Cerebellar nuclear complex (tissue), 1 donor: Measurements from ENCODE around the gene KRTAP20-2.

Experiments used
- DNase-seq, 2 experiments: peaks; one replicate each; lab custom pipeline; 2025; lab: John Stamatoyannopoulos, UW

KRTAP20-2 gene

GRCh38 chr21:30634906-30635305, at the start of gene KRTAP20-2:
TSS of gene KRTAP20-2 (plus strand) at chr21:30635206. CDS start at chr21:30635264, 58 bp downstream.
- no peak for DNase-seq

- DNase-seq: no peak
These were observed 44.7 kb upstream of the KRTAP20-2 start, which contains the start of gene KRTAP22-2 for GRCh38 chr21:30590297-30590696. TSS of gene KRTAP22-2 (minus strand) at chr21:30590397.

- no peak for DNase-seq
These were observed 42.9 kb upstream of the KRTAP20-2 start, which contains the start of gene KRTAP6-3 for GRCh38 chr21:30592140-30592539. TSS of gene KRTAP6-3 (plus strand) at chr21:30592440. CDS start at chr21:30592446, 6 bp downstream.

GRCh38 chr21:30598802-30599201, 36.2 kb upstream of the KRTAP20-2 start, which contains the start of gene KRTAP6-2:
TSS of gene KRTAP6-2 (minus strand) at chr21:30598902. CDS start at chr21:30598874, 28 bp downstream.
- no peak for DNase-seq

GRCh38 chr21:30600787-30601186, 34.2 kb upstream of the KRTAP20-2 start, which contains the start of gene KRTAP22-1:
TSS of gene KRTAP22-1 (plus strand) at chr21:30601087.
- no peak for DNase-seq

- DNase-seq: no peak
These were observed 29.0 kb upstream of the KRTAP20-2 start for GRCh38 chr21:30605968-30606367.

GRCh38 chr21:30612132-30612531, 22.9 kb upstream of the KRTAP20-2 start:
- DNase-seq: no peak

- no peak for DNase-seq
These were observed 21.2 kb upstream of the KRTAP20-2 start, which contains the start of gene KRTAP6-1 for GRCh38 chr21:30613836-30614235. TSS of gene KRTAP6-1 (minus strand) at chr21:30613930. CDS start at chr21:30613904, 26 bp downstream.

- no peak for DNase-seq
These were observed 19.8 kb upstream of the KRTAP20-2 start for GRCh38 chr21:30615199-30615598.

- DNase-seq: no peak
These were observed 18.9 kb upstream of the KRTAP20-2 start, which contains the start of gene KRTAP20-1 for GRCh38 chr21:30616125-30616524. TSS of gene KRTAP20-1 (plus strand) at chr21:30616425. CDS start at chr21:30616455, 30 bp downstream.

GRCh38 chr21:30620080-30620479, 14.9 kb upstream of the KRTAP20-2 start:
- no peak for DNase-seq

- no peak for DNase-seq
These were observed 14.5 kb upstream of the KRTAP20-2 start, which contains the start of gene KRTAP20-4 for GRCh38 chr21:30620522-30620921. TSS of gene KRTAP20-4 (plus strand) at chr21:30620627.

GRCh38 chr21:30623362-30623761, 11.6 kb upstream of the KRTAP20-2 start:
- no peak for DNase-seq

- DNase-seq: no peak
These were observed 9.4 kb upstream of the KRTAP20-2 start for GRCh38 chr21:30625449-30626165.

GRCh38 chr21:30628109-30628508, 6.9 kb upstream of the KRTAP20-2 start:
- DNase-seq: no peak

- DNase-seq: no peak
These were observed 5.8 kb upstream of the KRTAP20-2 start for GRCh38 chr21:30629200-30629599.

- no peak for DNase-seq
These were observed 3.7 kb downstream of the KRTAP20-2 start for GRCh38 chr21:30638686-30639085.

- no peak for DNase-seq
These were observed 7.6 kb downstream of the KRTAP20-2 start, which contains the start of gene KRTAP20-3 for GRCh38 chr21:30642564-30642963. TSS of gene KRTAP20-3 (plus strand) at chr21:30642864.

- DNase-seq: no peak
These were observed 12.0 kb downstream of the KRTAP20-2 start for GRCh38 chr21:30646904-30647414.

GRCh38 chr21:30652891-30653290, 17.9 kb downstream of the KRTAP20-2 start:
- DNase-seq: no peak

- no peak for DNase-seq
These were observed 33.8 kb downstream of the KRTAP20-2 start for GRCh38 chr21:30668776-30669175.

GRCh38 chr21:30672985-30673650, 38.1 kb downstream of the KRTAP20-2 start:
- DNase-seq: no peak
